GM12878 (cell line): ENCODE data around the gene CBFA2T3. TPM values are rescaled to one million over a fixed set of nuclear protein-coding genes. Genes with fewer than 3 reads are reported as not detected.

Source experiments
- ATAC-seq: fragments of 200-7000 bp; cut with Tn5 transposase; 3 replicates; pipeline ENCODE4 v1.9.1; 2020; ENCODE audit warnings: mild to moderate bottlenecking, moderate library complexity
- BruUV-seq: library from RNA; stranded (reverse); fragments of 400-500 nt; replicated peaks from 2 replicates; lab custom pipeline; 2021; lab: Mats Ljungman, UMichigan
- CTCF ChIA-PET: fragments of 300-600 bp; sonication (Branson Sonifier 250); formaldehyde crosslinking; extraction: SDS; loops from one replicate; lab custom pipeline; 2021; ENCODE audit warnings: inconsistent platforms; lab: Yijun Ruan, JAX
- POLR2A ChIA-PET: fragments of 350-600 bp; formaldehyde crosslinking; extraction: SDS; loops from one replicate; lab custom pipeline; 2021; ENCODE audit warnings: inconsistent platforms; lab: Charles Lee
- RAD21 ChIA-PET: fragments of 300-600 bp; sonication (Branson Sonifier 250); formaldehyde crosslinking; loops from one replicate; lab custom pipeline; 2023; ENCODE audit warnings: antibody characterized with exemption; ENCODE audit not compliant: unreplicated experiment; lab: Charles Lee
- SMC1A ChIA-PET: fragments of 300-600 bp; sonication (Branson Sonifier 250); formaldehyde crosslinking; loops from one replicate; lab custom pipeline; 2023; ENCODE audit not compliant: unreplicated experiment, uncharacterized antibody; lab: Charles Lee
- DNase-seq: peaks from one replicate; pipeline ENCODE4 v3.0.0-alpha.2; 2011; ENCODE audit warnings: low read depth, low spot score
- FAIRE-seq: peaks from 3 replicates; lab custom pipeline; 2011; peaks lifted over from hg19 to GRCh38; lab: Jason Lieb, UNC
- H2AFZ ChIP-seq: 2 replicates; pipeline ENCODE4 v1.6.0; 2011; ENCODE audit warnings: low read depth, low read length, control low read depth; ENCODE audit not compliant: control insufficient read depth
- H3K27ac ChIP-seq: 2 replicates; pipeline ENCODE4 v1.5.1; 2011; ENCODE audit warnings: control low read depth; ENCODE audit not compliant: control insufficient read depth, insufficient read depth
- H3K27me3 ChIP-seq, 2 experiments: replicated peaks in 1 of 2; 2 replicates each; pipeline versions ENCODE4 v1.6.0 to v1.6.1; 2011; ENCODE audit warnings: low read length in 1 of 2; ENCODE audit not compliant: control insufficient read depth in 2 of 2, insufficient read depth in 2 of 2
- H3K36me3 ChIP-seq, 2 experiments: 2 replicates each; pipeline ENCODE4 v1.5.1; 2011; ENCODE audit warnings: low read length in 1 of 2; ENCODE audit not compliant: control insufficient read depth in 2 of 2, insufficient read depth in 2 of 2
- H3K4me1 ChIP-seq: 2 replicates; pipeline ENCODE4 v1.6.1; 2011; ENCODE audit warnings: mild to moderate bottlenecking, low read length, moderate library complexity, mixed read lengths; ENCODE audit not compliant: control insufficient read depth, insufficient read depth
- H3K4me2 ChIP-seq: 2 replicates; pipeline ENCODE4 v1.6.0; 2011; ENCODE audit warnings: control low read depth; ENCODE audit not compliant: control insufficient read depth, insufficient read depth
- H3K4me3 ChIP-seq: fragments of 200-600 bp; sonication (generic); 2 replicates; pipeline ENCODE4 v1.5.1; 2016
- H3K79me2 ChIP-seq: 2 replicates; pipeline ENCODE4 v1.6.0; 2011; ENCODE audit warnings: low read length; ENCODE audit not compliant: control insufficient read depth, insufficient read depth
- H3K9ac ChIP-seq: 2 replicates; pipeline ENCODE4 v1.8.0; 2011; ENCODE audit warnings: low read length, control low read depth, mixed read lengths; ENCODE audit not compliant: control insufficient read depth, insufficient read depth
- H3K9me3 ChIP-seq: replicated peaks from 3 replicates; pipeline ENCODE4 v1.5.1; 2011; ENCODE audit warnings: mild to moderate bottlenecking, low read length; ENCODE audit not compliant: control insufficient read depth, insufficient read depth
- H4K20me1 ChIP-seq: 2 replicates; pipeline ENCODE4 v1.6.0; 2011; ENCODE audit not compliant: control insufficient read depth, insufficient read depth
- CREB1 ChIP-seq: IDR thresholded peaks from 2 replicates; pipeline ENCODE4 v1.6.1; 2012; ENCODE audit warnings: low read depth, mild to moderate bottlenecking, inconsistent platforms
- E2F4 ChIP-seq: IDR thresholded peaks from 2 replicates; pipeline ENCODE4 v1.6.1; 2012; ENCODE audit warnings: low read depth, low read length, improper control_type of control experiment
- ETV6 ChIP-seq, 2 experiments: fragments of 450-650 bp in 1 of 2; IDR thresholded peaks in 1 of 2; conservative IDR thresholded peaks in 1 of 2; 2 replicates each; pipeline ENCODE4 v1.6.1; 2014; ENCODE audit warnings: antibody characterized with exemption in 1 of 2, borderline replicate concordance in 1 of 2, low read depth in 1 of 2, mild to moderate bottlenecking in 1 of 2, moderate library complexity in 1 of 2
- KLF5 ChIP-seq: fragments of 450-650 bp; IDR thresholded peaks from 2 replicates; pipeline ENCODE4 v1.6.1; 2014; ENCODE audit warnings: mild to moderate bottlenecking; ENCODE audit not compliant: partially characterized antibody
- MXI1 ChIP-seq: fragments of 150-350 bp; IDR thresholded peaks from 2 replicates; pipeline ENCODE4 v1.6.1; 2011; ENCODE audit warnings: low read depth, mild to moderate bottlenecking, inconsistent platforms, low read length, improper control_type of control experiment
- NBN ChIP-seq: fragments of 450-650 bp; IDR thresholded peaks from 2 replicates; pipeline ENCODE4 v1.6.1; 2016
- NR2C1 ChIP-seq: fragments of 450-650 bp; IDR thresholded peaks from 2 replicates; pipeline ENCODE4 v1.6.1; 2017; ENCODE audit warnings: antibody characterized with exemption, mild to moderate bottlenecking, moderate library complexity
- TCF12 ChIP-seq: IDR thresholded peaks from 2 replicates; pipeline ENCODE4 v1.6.1; 2011; ENCODE audit warnings: low read depth, mild to moderate bottlenecking, low read length
- WGBS: methylation state at CpG from one replicate; pipeline ENCODE4 v1.1.6; 2016; ENCODE audit warnings: low lambda C conversion rate; ENCODE audit not compliant: insufficient replicate concordance, insufficient coverage; ENCODE audit errors: missing lambda C conversion rate; 5-methylcytosine and 5-hydroxymethylcytosine counted together
- in situ Hi-C: fragments of 300-500 bp; cut with MboI; formaldehyde crosslinking; loops from 9 replicates; pipeline ENCODE4 v1.14.3; 2018; ENCODE audit warnings: mixed read lengths
- intact Hi-C: fragments of 100-400 bp; cut with micrococcal nuclease; formaldehyde crosslinking; loops from one replicate; pipeline ENCODE4 v1.14.2; 2022; ENCODE audit not compliant: unreplicated experiment
- polyA plus RNA-seq, 11 experiments: library from polyadenylated mRNA; depleted of rRNA in 4 of 11; unstranded in 6 of 11; stranded (reverse) in 5 of 11; fragments of >200 nt; fragmentation: Nextera tagmentation in 4 of 11; fragmentation: Illumina TruSeq in 1 of 11; extraction: Ambion mirVana in 4 of 11; extraction: Trizol in 1 of 11; gene quantifications; 1 replicate in 1 of 11; 2 replicates in 10 of 11; pipeline versions ENCODE4 v1.2.1 to v1.2.3, GENCODE V29; 2011 to 2016; ENCODE audit warnings: inconsistent platforms in 2 of 11, missing spikeins in 2 of 11, low read depth in 1 of 11
- total RNA-seq, 4 experiments: library from RNA; depleted of rRNA in 3 of 4; stranded (reverse); fragments of >200 nt in 3 of 4; fragmentation: Illumina TruSeq in 1 of 4; extraction: Trizol in 1 of 4; gene quantifications; 2 replicates each; pipeline versions ENCODE4 v1.2.1 to v1.2.3, GENCODE V29; 2013 to 2021
- TF ChIP-seq, protein P1 (sequence below): IDR thresholded peaks from 2 replicates; pipeline ENCODE4 v1.6.1; 2011; ENCODE audit warnings: low read depth, low read length, improper control_type of control experiment, borderline replicate concordance

The CBFA2T3 gene
- total and polyA plus RNA-seq, 10 of the 15 experiments (the other 5 are each of a cell fraction or from before 2014, with no cell fraction given), result 0.69 to 42.6 (median 4.5) TPM

- FAIRE-seq (no peak), ATAC-seq (no peak), DNase-seq (no peak)
- Histone ChIP-seq H3K79me2 (no peaks in the 10 kb centered on the region; the same call in 1 of the 2 replicates), H4K20me1 (peaks cover 3% of the 10 kb centered on the region; the same call in 1 of the 2 replicates), H3K9ac (no peak overlapping the region), H2AFZ (no peak overlapping the region), H3K4me1 (no peaks in the 10 kb centered on the region; the same call in 1 of the 2 replicates), H3K36me3 (no peaks in the 10 kb centered on the region; a peak in 1 of 4 replicates), H3K9me3 (no peaks in the 10 kb centered on the region), H3K4me3 (no peak overlapping the region), H3K27me3 (no peaks in the 10 kb centered on the region), H3K4me2 (no peak overlapping the region), H3K27ac (no peak overlapping the region)
- ChIA-PET CTCF (no interaction called here), POLR2A (no interaction called here), SMC1A (no interaction called here), RAD21 (no interaction called here)
- in situ Hi-C loops, result no loop called here
- BruUV-seq, result no TSS peak
- intact Hi-C loops, result no loop called here
- TF ChIP-seq CREB1 (no peak), E2F4 (no peak), ETV6 (conservative IDR thresholded peaks at IDR 0.05 in 1 of 2, IDR thresholded peaks at IDR 0.05 in 1 of 2; ENCODE audit: borderline replicate concordance in 1 of 2, low read depth in 1 of 2) (no peak), TCF12 (no peak), KLF5 (no peak), MXI1 (no peak), NBN (no peak), NR2C1 (no peak)
- TF ChIP-seq, protein P1, sequence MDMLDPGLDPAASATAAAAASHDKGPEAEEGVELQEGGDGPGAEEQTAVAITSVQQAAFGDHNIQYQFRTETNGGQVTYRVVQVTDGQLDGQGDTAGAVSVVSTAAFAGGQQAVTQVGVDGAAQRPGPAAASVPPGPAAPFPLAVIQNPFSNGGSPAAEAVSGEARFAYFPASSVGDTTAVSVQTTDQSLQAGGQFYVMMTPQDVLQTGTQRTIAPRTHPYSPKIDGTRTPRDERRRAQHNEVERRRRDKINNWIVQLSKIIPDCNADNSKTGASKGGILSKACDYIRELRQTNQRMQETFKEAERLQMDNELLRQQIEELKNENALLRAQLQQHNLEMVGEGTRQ, result no peak
- WGBS, result 92% methylated on average over 15 of the region's 17 CpGs
Observed at GRCh38 chr16:88908307-88908706, 68.7 kb downstream of the CBFA2T3 start.
